Panc1 (cell line): ENCODE measurements around the gene CD300A.

ENCODE experiments used
- CTCF ChIP-seq: fragments of 450-650 bp; IDR thresholded peaks from 2 replicates; pipeline ENCODE4 v1.5.1; 2017; ENCODE audit warnings: mild to moderate bottlenecking
- POLR2AphosphoS5 ChIP-seq: IDR thresholded peaks from 2 replicates; pipeline ENCODE4 v1.6.1; 2012; ENCODE audit warnings: mild to moderate bottlenecking, low read depth, low read length, moderate library complexity
- SIN3A ChIP-seq: IDR thresholded peaks from 2 replicates; pipeline ENCODE4 v1.6.1; 2012; ENCODE audit warnings: low read depth, mild to moderate bottlenecking, low read length, moderate library complexity, borderline replicate concordance; ENCODE audit not compliant: insufficient read depth
- TCF7L2 ChIP-seq: IDR thresholded peaks from 2 replicates; pipeline ENCODE4 v1.6.1; 2011; ENCODE audit warnings: mild to moderate bottlenecking, low read depth, low read length, inconsistent platforms

GRCh38 chr17:74427048-74427762, 39.2 kb upstream of the CD300A start:
- TF ChIP-seq CTCF = no peak
- TF ChIP-seq POLR2AphosphoS5 = no peak
- TF ChIP-seq SIN3A = no peak
- TF ChIP-seq TCF7L2 = no peak
